GM19324 (cell line): ENCODE measurements around the gene BPIFB4.

ENCODE experiments used
- ATAC-seq: cut with Tn5 transposase; IDR thresholded peaks from one replicate; pipeline ENCODE4 v1.9.1; 2021; ENCODE audit warnings: mild to moderate bottlenecking, moderate library complexity; ENCODE audit not compliant: unreplicated experiment, low FRiP score

BPIFB4 gene

GRCh38 chr20:33059741-33060390 lies 19.6 kb upstream of the BPIFB4 start:
- no peak for ATAC-seq

GRCh38 chr20:33061658-33062028 lies 17.8 kb upstream of the BPIFB4 start:
- no peak for ATAC-seq

- ATAC-seq = no peak
Measured at GRCh38 chr20:33062105-33062824, 17.2 kb upstream of the BPIFB4 start.

GRCh38 chr20:33062825-33063149 lies 16.7 kb upstream of the BPIFB4 start:
- ATAC-seq = no peak

GRCh38 chr20:33063271-33063670 lies 16.2 kb upstream of the BPIFB4 start:
- ATAC-seq = no peak

GRCh38 chr20:33064572-33065287 lies 14.7 kb upstream of the BPIFB4 start:
- no peak for ATAC-seq

GRCh38 chr20:33065785-33066184 lies 13.7 kb upstream of the BPIFB4 start:
- ATAC-seq = no peak

- no peak for ATAC-seq
Measured at GRCh38 chr20:33067806-33068205, 11.6 kb upstream of the BPIFB4 start.

GRCh38 chr20:33068251-33068939 lies 11.0 kb upstream of the BPIFB4 start:
- ATAC-seq = no peak

- ATAC-seq = no peak
Measured at GRCh38 chr20:33069673-33070072, 9.8 kb upstream of the BPIFB4 start.

GRCh38 chr20:33070111-33071053 lies 9.1 kb upstream of the BPIFB4 start:
- no peak for ATAC-seq

GRCh38 chr20:33071198-33071597 lies 8.2 kb upstream of the BPIFB4 start:
- ATAC-seq = no peak

GRCh38 chr20:33072362-33072761 lies 7.1 kb upstream of the BPIFB4 start:
- ATAC-seq = no peak

- no peak for ATAC-seq
Measured at GRCh38 chr20:33072813-33073212, 6.6 kb upstream of the BPIFB4 start.

GRCh38 chr20:33074675-33075074 lies 4.8 kb upstream of the BPIFB4 start:
- ATAC-seq = no peak

GRCh38 chr20:33075281-33075680 lies 4.2 kb upstream of the BPIFB4 start:
- ATAC-seq = no peak

GRCh38 chr20:33076662-33077372 lies 2.6 kb upstream of the BPIFB4 start:
- no peak for ATAC-seq

GRCh38 chr20:33081411-33082154 lies 2.1 kb downstream of the BPIFB4 start:
- no peak for ATAC-seq

- ATAC-seq = no peak
Measured at GRCh38 chr20:33082546-33082945, 3.1 kb downstream of the BPIFB4 start.
